GM12865 (cell line): ENCODE measurements around the gene RNF186.

ENCODE experiments used
- DNase-seq: peaks from one replicate; pipeline ENCODE4 v3.0.0; 2010; ENCODE audit warnings: low read depth
- H3K4me3 ChIP-seq: 2 replicates; pipeline ENCODE4 v1.5.1; 2011; ENCODE audit warnings: mild to moderate bottlenecking, low read depth, low read length, control low read depth
- TF ChIP-seq, protein P1 (sequence below): IDR thresholded peaks from 2 replicates; pipeline ENCODE4 v1.5.1; 2011; ENCODE audit warnings: low read length, control low read depth, low read depth, inconsistent platforms; ENCODE audit not compliant: insufficient read depth; ENCODE audit errors: missing control alignments

The RNF186 gene

DNA sequence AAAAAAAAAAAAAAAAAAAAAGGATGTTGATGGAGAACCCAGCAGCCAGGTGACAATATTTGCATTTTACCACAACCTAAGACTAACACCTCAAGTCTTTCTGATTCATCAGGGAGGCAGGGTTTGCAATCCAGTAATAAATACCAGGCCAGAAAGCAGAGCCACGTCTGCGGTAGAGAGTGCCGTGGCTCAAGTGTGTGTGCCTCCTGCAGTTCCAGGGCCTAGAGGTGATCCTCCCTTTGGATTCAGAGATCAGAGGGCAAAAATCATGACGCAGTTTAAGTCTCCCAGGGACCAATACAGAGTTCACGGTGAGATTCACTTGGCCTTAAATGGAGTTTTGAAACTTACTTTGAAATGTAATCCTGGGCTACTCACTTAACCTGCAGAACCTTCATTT, 50.2 kb downstream of the RNF186 start:
- peak; percentile 9 for DNase-seq
- no peak overlapping the region for H3K4me3 ChIP-seq
- TF ChIP-seq, protein P1, sequence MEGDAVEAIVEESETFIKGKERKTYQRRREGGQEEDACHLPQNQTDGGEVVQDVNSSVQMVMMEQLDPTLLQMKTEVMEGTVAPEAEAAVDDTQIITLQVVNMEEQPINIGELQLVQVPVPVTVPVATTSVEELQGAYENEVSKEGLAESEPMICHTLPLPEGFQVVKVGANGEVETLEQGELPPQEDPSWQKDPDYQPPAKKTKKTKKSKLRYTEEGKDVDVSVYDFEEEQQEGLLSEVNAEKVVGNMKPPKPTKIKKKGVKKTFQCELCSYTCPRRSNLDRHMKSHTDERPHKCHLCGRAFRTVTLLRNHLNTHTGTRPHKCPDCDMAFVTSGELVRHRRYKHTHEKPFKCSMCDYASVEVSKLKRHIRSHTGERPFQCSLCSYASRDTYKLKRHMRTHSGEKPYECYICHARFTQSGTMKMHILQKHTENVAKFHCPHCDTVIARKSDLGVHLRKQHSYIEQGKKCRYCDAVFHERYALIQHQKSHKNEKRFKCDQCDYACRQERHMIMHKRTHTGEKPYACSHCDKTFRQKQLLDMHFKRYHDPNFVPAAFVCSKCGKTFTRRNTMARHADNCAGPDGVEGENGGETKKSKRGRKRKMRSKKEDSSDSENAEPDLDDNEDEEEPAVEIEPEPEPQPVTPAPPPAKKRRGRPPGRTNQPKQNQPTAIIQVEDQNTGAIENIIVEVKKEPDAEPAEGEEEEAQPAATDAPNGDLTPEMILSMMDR, result no peak
